ENCODE results near the gene TCP10L. TPM values are rescaled to one million over a fixed set of nuclear protein-coding genes. Genes with fewer than 3 reads are reported as not detected.
A peak's percentile ranks its signal among the peaks of the same experiment; 100 is the strongest.
"Not testable (repeated sequence)": the region's sequence is repeated elsewhere in the genome, so short reads cannot be mapped to it uniquely, and the experiment has no call there.

The TCP10L gene
- total RNA-seq, 1 donor from 2014 or later: 1.3 TPM

GRCh38 chr21:32612075-32612998, 27.0 kb upstream of the TCP10L start, which contains the start of gene CFAP298:
TSS of gene CFAP298 (minus strand) at chr21:32612377. CDS start at chr21:32612243, 134 bp downstream.
- Mint-ChIP-seq H3K36me3 (ENCODE audit: unreplicated experiment) (peaks cover 5% of the 10 kb centered on the region), H3K27ac (ENCODE audit: unreplicated experiment) (peak within 1 kb of the TSS; percentile 99)

GRCh38 chr21:32611471-32611997, 26.2 kb upstream of the TCP10L start:
- peaks cover 5% of the 10 kb centered on the region for H3K36me3 Mint-ChIP-seq (ENCODE audit: unreplicated experiment)
- DNase-seq (ENCODE audit: extremely low spot score, unreplicated experiment): no peak
- TF ChIP-seq CTCF (IDR thresholded peaks at IDR 0.05): no peak
- H3K4me3 Mint-ChIP-seq (ENCODE audit: unreplicated experiment): peak overlapping the region; percentile 98
- H3K27me3 Mint-ChIP-seq (ENCODE audit: unreplicated experiment): peaks cover 16% of the 10 kb centered on the region
- peaks cover 11% of the 10 kb centered on the region for H3K4me1 Mint-ChIP-seq (ENCODE audit: unreplicated experiment)
- peak overlapping the region; percentile 99 for H3K27ac Mint-ChIP-seq (ENCODE audit: unreplicated experiment)
- no peaks in the 10 kb centered on the region for H3K9me3 Mint-ChIP-seq (ENCODE audit: unreplicated experiment)

More at GRCh38 chr21:32612075-32612998, 27.0 kb upstream of the TCP10L start, which contains the start of gene CFAP298:
- Mint-ChIP-seq H3K4me3 (ENCODE audit: unreplicated experiment) (peak within 1 kb of the TSS; percentile 98), H3K27me3 (ENCODE audit: unreplicated experiment) (peaks cover 21% of the 10 kb centered on the region), H3K4me1 (ENCODE audit: unreplicated experiment) (peaks cover 11% of the 10 kb centered on the region), H3K9me3 (ENCODE audit: unreplicated experiment) (no peaks in the 10 kb centered on the region)
- DNase-seq (ENCODE audit: extremely low spot score, unreplicated experiment): peak; percentile 96
- no peak for TF ChIP-seq CTCF (IDR thresholded peaks at IDR 0.05)

GRCh38 chr21:32610940-32611339, 25.6 kb upstream of the TCP10L start:
- not testable (repeated sequence) for H3K36me3 Mint-ChIP-seq (ENCODE audit: unreplicated experiment); DNase-seq (ENCODE audit: extremely low spot score, unreplicated experiment); H3K9me3 Mint-ChIP-seq (ENCODE audit: unreplicated experiment)
- Mint-ChIP-seq H3K4me1 (ENCODE audit: unreplicated experiment) (peaks cover 11% of the 10 kb centered on the region), H3K27me3 (ENCODE audit: unreplicated experiment) (peaks cover 10% of the 10 kb centered on the region), H3K4me3 (ENCODE audit: unreplicated experiment) (peak overlapping the region; percentile 62), H3K27ac (ENCODE audit: unreplicated experiment) (peak overlapping the region; percentile 18)

- Mint-ChIP-seq H3K36me3 (ENCODE audit: unreplicated experiment) (peaks cover 19% of the 10 kb centered on the region), H3K27ac (ENCODE audit: unreplicated experiment) (no peak overlapping the region), H3K4me3 (ENCODE audit: unreplicated experiment) (no peak overlapping the region), H3K27me3 (ENCODE audit: unreplicated experiment) (no peaks in the 10 kb centered on the region), H3K9me3 (ENCODE audit: unreplicated experiment) (no peaks in the 10 kb centered on the region), H3K4me1 (ENCODE audit: unreplicated experiment) (peaks cover 11% of the 10 kb centered on the region)
- no peak for TF ChIP-seq CTCF (IDR thresholded peaks at IDR 0.05)
- no peak for DNase-seq (ENCODE audit: extremely low spot score, unreplicated experiment)
Measured at GRCh38 chr21:32608851-32609250, 23.5 kb upstream of the TCP10L start.

- Mint-ChIP-seq H3K27ac (ENCODE audit: unreplicated experiment) (no peak overlapping the region), H3K4me1 (ENCODE audit: unreplicated experiment) (peaks cover 3% of the 10 kb centered on the region), H3K9me3 (ENCODE audit: unreplicated experiment) (no peaks in the 10 kb centered on the region), H3K36me3 (ENCODE audit: unreplicated experiment) (peaks cover 24% of the 10 kb centered on the region), H3K27me3 (ENCODE audit: unreplicated experiment) (no peaks in the 10 kb centered on the region), H3K4me3 (ENCODE audit: unreplicated experiment) (no peak overlapping the region)
- no peak for DNase-seq (ENCODE audit: extremely low spot score, unreplicated experiment)
- no peak for TF ChIP-seq CTCF (IDR thresholded peaks at IDR 0.05)
Measured at GRCh38 chr21:32605469-32605868, 20.1 kb upstream of the TCP10L start.
